Keratinocyte (primary cell): ENCODE measurements around the gene S100PBP. TPM values are rescaled to one million over a fixed set of nuclear protein-coding genes. Genes with fewer than 3 reads are reported as not detected.

Source experiments
- DNase-seq: peaks from one replicate; pipeline ENCODE4 v3.0.0-alpha.2; 2011; ENCODE audit warnings: low read depth, missing footprints, low spot score
- FAIRE-seq: peaks from 2 replicates; lab custom pipeline; 2011; peaks lifted over from hg19 to GRCh38; lab: Jason Lieb, UNC
- H2AFZ ChIP-seq: 2 replicates; pipeline ENCODE4 v1.6.0; 2012; ENCODE audit warnings: low read length, control low read depth, inconsistent platforms; ENCODE audit not compliant: control insufficient read depth
- H3K27ac ChIP-seq: 2 replicates; pipeline ENCODE4 v1.5.1; 2011; ENCODE audit warnings: low read length; ENCODE audit not compliant: control insufficient read depth, insufficient read depth
- H3K27me3 ChIP-seq: 3 replicates; pipeline ENCODE4 v1.6.0; 2011; ENCODE audit warnings: low read length; ENCODE audit not compliant: control insufficient read depth, insufficient read depth; ENCODE audit errors: extremely low read depth
- H3K36me3 ChIP-seq, 2 experiments: 2 replicates in 1 of 2; 3 replicates in 1 of 2; pipeline ENCODE4 v1.5.1; 2011; ENCODE audit warnings: low read length in 2 of 2, mild to moderate bottlenecking in 1 of 2; ENCODE audit not compliant: control insufficient read depth in 2 of 2, insufficient read depth in 2 of 2; ENCODE audit errors: extremely low read depth in 1 of 2
- H3K4me1 ChIP-seq: 3 replicates; pipeline ENCODE4 v1.5.1; 2011; ENCODE audit warnings: low read length; ENCODE audit not compliant: control insufficient read depth, insufficient read depth; ENCODE audit errors: extremely low read depth
- H3K4me2 ChIP-seq: 3 replicates; pipeline ENCODE4 v1.6.0; 2011; ENCODE audit warnings: low read depth, low read length; ENCODE audit not compliant: control insufficient read depth, insufficient read depth; ENCODE audit errors: extremely low read depth
- H3K4me3 ChIP-seq, 3 experiments: fragments of 200-600 bp in 1 of 3; sonication (generic) in 1 of 3; 2 replicates in 2 of 3; 3 replicates in 1 of 3; pipeline ENCODE4 v1.5.1; 2011 to 2016; ENCODE audit warnings: low read length in 3 of 3, mild to moderate bottlenecking in 3 of 3, control low read depth in 2 of 3, inconsistent platforms in 1 of 3, low read depth in 1 of 3, mixed read lengths in 1 of 3, mixed run types in 1 of 3, moderate library complexity in 1 of 3; ENCODE audit not compliant: control insufficient read depth in 2 of 3, insufficient read depth in 2 of 3; ENCODE audit errors: extremely low read depth in 1 of 3
- H3K79me2 ChIP-seq: 2 replicates; pipeline ENCODE4 v1.6.0; 2012; ENCODE audit warnings: low read length; ENCODE audit not compliant: control insufficient read depth, insufficient read depth
- H3K9ac ChIP-seq: 3 replicates; pipeline ENCODE4 v1.6.0; 2011; ENCODE audit warnings: low read length; ENCODE audit not compliant: control insufficient read depth, insufficient read depth; ENCODE audit errors: extremely low read depth
- H3K9me1 ChIP-seq: 3 replicates; pipeline ENCODE4 v1.6.0; 2011; ENCODE audit warnings: low read length; ENCODE audit not compliant: control insufficient read depth, insufficient read depth; ENCODE audit errors: extremely low read depth
- H3K9me3 ChIP-seq: 2 replicates; pipeline ENCODE4 v1.5.1; 2012; ENCODE audit warnings: low read depth, low read length; ENCODE audit not compliant: control insufficient read depth
- H4K20me1 ChIP-seq: 3 replicates; pipeline ENCODE4 v1.6.0; 2011; ENCODE audit warnings: low read length; ENCODE audit not compliant: control insufficient read depth, insufficient read depth; ENCODE audit errors: extremely low read depth
- CTCF ChIP-seq, 3 experiments: IDR thresholded peaks in 1 of 3; conservative IDR thresholded peaks in 1 of 3; optimal IDR thresholded peaks in 1 of 3; 2 replicates in 2 of 3; 3 replicates in 1 of 3; pipeline versions ENCODE3 to v1.5.1; 2011; ENCODE audit warnings: low read length in 3 of 3, mild to moderate bottlenecking in 3 of 3, moderate library complexity in 2 of 3, control low read depth in 1 of 3, inconsistent platforms in 1 of 3; ENCODE audit not compliant: insufficient read depth in 2 of 3; ENCODE audit errors: extremely low read depth in 1 of 3
- EZH2 ChIP-seq: IDR thresholded peaks from one replicate; pipeline ENCODE4 v1.6.1; 2012; ENCODE audit warnings: inconsistent platforms, mild to moderate bottlenecking, low read length, moderate library complexity
- dilution Hi-C: fragments of 300-500 bp; cut with MboI; formaldehyde crosslinking; loops from one replicate; pipeline ENCODE4 v1.7.0; 2020; ENCODE audit warnings: low sequenced_read_pairs; ENCODE audit not compliant: extremely low pct_ligation_motif_present
- polyA plus RNA-seq, 5 experiments: library from polyadenylated mRNA; depleted of rRNA in 3 of 5; stranded (reverse) in 3 of 5; stranded (forward) in 1 of 5; unstranded in 1 of 5; fragments of >200 nt; gene quantifications; 1 replicate in 1 of 5; 2 replicates in 3 of 5; 3 replicates in 1 of 5; pipeline versions ENCODE4 v1.2.1 to v1.2.3, GENCODE V29; 2011 to 2012; ENCODE audit warnings: missing spikeins in 2 of 5, low read depth in 1 of 5, low replicate concordance in 1 of 5

S100PBP gene
- polyA plus RNA-seq, 1 donor (not counting 4 experiments of a cell fraction or from before 2014, with no cell fraction given): 29.0 TPM

GRCh38 chr1:32830092-32830852, 12.8 kb downstream of the S100PBP start:
- H3K27me3 ChIP-seq: no peaks in the 10 kb centered on the region
- dilution Hi-C loops: no loop called here
- FAIRE-seq (no peak), DNase-seq (no peak)
- no peak overlapping the region for H3K4me2 ChIP-seq
- H3K27ac ChIP-seq: no peak overlapping the region
- no peak overlapping the region for H3K4me3 ChIP-seq
- no peak overlapping the region for H2AFZ ChIP-seq
- no peak overlapping the region for H3K9ac ChIP-seq
- no peaks in the 10 kb centered on the region for H3K9me3 ChIP-seq
- no peaks in the 10 kb centered on the region for H4K20me1 ChIP-seq
- no peaks in the 10 kb centered on the region for H3K9me1 ChIP-seq
- no peaks in the 10 kb centered on the region for H3K79me2 ChIP-seq
- H3K36me3 ChIP-seq: peaks cover 11 to 26% of the 10 kb centered on the region in 2 experiments
- no peaks in the 10 kb centered on the region for H3K4me1 ChIP-seq
- no peak for TF ChIP-seq CTCF (optimal IDR thresholded peaks at IDR 0.05 in 1 of 3, IDR thresholded peaks at IDR 0.05 in 1 of 3, conservative IDR thresholded peaks at IDR 0.05 in 1 of 3; ENCODE audit: extremely low read depth in 1 of 3, insufficient read depth in 2 of 3, low read length in 3 of 3)
- TF ChIP-seq EZH2: no peak

GRCh38 chr1:32831878-32832277, 14.4 kb downstream of the S100PBP start:
- dilution Hi-C loops: no loop called here
- H3K9me1 ChIP-seq: no peaks in the 10 kb centered on the region
- no peaks in the 10 kb centered on the region for H3K9me3 ChIP-seq
- H3K4me1 ChIP-seq: no peaks in the 10 kb centered on the region
- no peak overlapping the region for H2AFZ ChIP-seq
- H3K79me2 ChIP-seq: no peaks in the 10 kb centered on the region
- H3K27ac ChIP-seq: no peak overlapping the region
- no peaks in the 10 kb centered on the region for H3K27me3 ChIP-seq
- no peak overlapping the region for H3K9ac ChIP-seq
- TF ChIP-seq EZH2: no peak
- DNase-seq (no peak), FAIRE-seq (no peak)
- H4K20me1 ChIP-seq: no peaks in the 10 kb centered on the region
- no peak overlapping the region for H3K4me2 ChIP-seq
- peaks cover 7 to 14% of the 10 kb centered on the region in 2 experiments for H3K36me3 ChIP-seq
- no peak overlapping the region for H3K4me3 ChIP-seq
